ENCODE results near the gene ADPRH. TPM values are rescaled to one million over a fixed set of nuclear protein-coding genes. Genes with fewer than 3 reads are reported as not detected.

The ADPRH gene
- total RNA-seq, 4 donors from 2014 or later, result 10.4 to 17.8 (median 14.1) TPM

DNA sequence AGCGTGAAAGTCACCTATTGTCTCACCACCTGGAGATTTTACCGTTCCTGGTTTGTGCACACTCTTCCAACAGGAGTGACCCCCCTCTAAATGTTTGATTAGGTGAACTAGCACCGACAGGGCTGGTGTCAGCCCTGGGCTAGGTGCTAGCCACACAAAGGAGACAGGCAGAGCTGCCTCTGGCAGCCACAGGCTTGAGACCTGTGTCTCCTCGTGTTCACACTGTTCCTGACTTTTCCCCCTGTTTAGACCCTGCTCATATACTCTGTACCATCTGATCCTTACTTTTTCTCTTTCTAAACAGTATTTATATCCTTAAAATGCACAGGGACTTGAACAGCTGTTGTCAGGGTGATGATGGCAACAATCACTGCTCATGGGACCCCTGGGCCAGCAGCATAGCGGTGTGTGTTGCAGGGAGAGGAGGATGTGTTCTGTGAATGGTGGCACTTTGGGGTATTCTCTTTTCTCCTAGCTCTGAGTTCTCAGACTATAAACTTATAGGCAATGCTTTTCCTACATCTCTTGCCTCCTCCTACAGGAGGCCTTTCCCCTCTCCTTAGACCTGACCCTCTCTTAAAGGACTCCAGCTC, 25.4 kb upstream of the ADPRH start:
- intact Hi-C loops (cut with DNase I), result no loop called here
- no peaks in the 10 kb centered on the region for H3K9me3 ChIP-seq
- WGBS, result 60% methylated on average over 5 of the region's 5 CpGs
- H3K27ac ChIP-seq (replicated peaks in 1 of 4), result no peak overlapping the region
- H3K27me3 ChIP-seq, result no peaks in the 10 kb centered on the region
- no peaks in the 10 kb centered on the region for H3K4me1 ChIP-seq
- DNase-seq (ENCODE audit: extremely low spot score), result no peak
- H3K36me3 ChIP-seq, result no peaks in the 10 kb centered on the region
- H3K4me3 ChIP-seq, result no peak overlapping the region
- TF ChIP-seq CTCF (IDR thresholded peaks at IDR 0.05) (no peak), POLR2A (IDR thresholded peaks at IDR 0.05; ENCODE audit: low read depth) (no peak), EP300 (IDR thresholded peaks at IDR 0.05) (no peak)

DNA sequence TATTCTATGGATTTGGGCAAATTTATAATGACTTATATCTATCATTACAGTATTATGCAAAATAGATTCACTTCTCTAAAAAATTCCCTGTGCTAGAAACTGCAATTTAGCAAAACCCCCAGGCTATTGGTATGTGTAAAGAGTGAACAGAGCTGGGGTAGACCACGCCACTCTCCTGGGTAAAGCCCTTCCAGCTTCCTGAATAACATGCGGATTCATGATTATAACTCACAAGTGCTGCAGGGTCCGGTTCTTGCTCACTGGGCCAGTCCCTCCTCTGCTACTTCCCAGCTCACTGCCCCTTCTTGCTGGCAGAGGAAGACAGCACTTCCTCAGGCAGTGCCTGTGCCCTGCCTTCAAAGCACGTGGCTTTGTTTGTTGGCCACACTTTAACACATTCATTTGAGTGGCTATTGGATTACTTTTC, 24.0 kb upstream of the ADPRH start:
- Histone ChIP-seq H3K4me3 (no peak overlapping the region), H3K4me1 (no peaks in the 10 kb centered on the region), H3K36me3 (no peaks in the 10 kb centered on the region), H3K27me3 (no peaks in the 10 kb centered on the region), H3K27ac (replicated peaks in 1 of 4) (no peak overlapping the region), H3K9me3 (no peaks in the 10 kb centered on the region)
- WGBS, result 45% methylated on average over 4 of the region's 4 CpGs
- DNase-seq (ENCODE audit: extremely low spot score), result no peak
- no peak for TF ChIP-seq EP300 (IDR thresholded peaks at IDR 0.05)
- TF ChIP-seq POLR2AphosphoS5 (IDR thresholded peaks at IDR 0.05), result peak in 1 of 2 donors; percentile 10
- intact Hi-C loops (cut with DNase I), result no loop called here

DNA sequence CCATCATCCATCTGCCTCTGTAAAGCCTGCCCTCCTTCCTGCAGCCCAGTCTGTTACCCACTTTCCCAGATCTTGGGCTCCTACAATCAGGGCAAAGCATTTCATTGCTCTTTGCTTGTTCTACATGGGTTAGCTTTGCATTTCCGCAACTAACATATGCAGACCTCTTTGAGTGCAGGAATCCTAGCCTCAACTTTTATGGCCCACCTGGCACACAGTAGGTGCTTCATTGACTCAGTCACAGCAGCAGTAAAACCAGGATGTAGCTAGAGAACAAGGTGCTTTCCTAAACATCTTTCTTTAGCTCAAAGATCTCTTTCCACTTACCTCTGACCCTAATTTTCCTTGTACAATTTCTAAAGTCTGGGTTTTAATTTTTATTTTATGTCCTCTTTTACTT, 23.4 kb upstream of the ADPRH start:
- no peaks in the 10 kb centered on the region for H3K27me3 ChIP-seq
- no CpG with 5 or more reads among the region's 1 CpG for WGBS
- no peak overlapping the region for H3K4me3 ChIP-seq
- no peaks in the 10 kb centered on the region for H3K4me1 ChIP-seq
- H3K36me3 ChIP-seq, result no peaks in the 10 kb centered on the region
- H3K9me3 ChIP-seq, result no peaks in the 10 kb centered on the region
- no peak overlapping the region for H3K27ac ChIP-seq (replicated peaks in 1 of 4)
- no peak for DNase-seq (ENCODE audit: extremely low spot score)
- intact Hi-C loops (cut with DNase I), result no loop called here
- TF ChIP-seq POLR2A (IDR thresholded peaks at IDR 0.05; ENCODE audit: low read depth) (no peak), POLR2AphosphoS5 (IDR thresholded peaks at IDR 0.05) (no peak), CTCF (IDR thresholded peaks at IDR 0.05) (no peak), EP300 (IDR thresholded peaks at IDR 0.05) (no peak)

DNA sequence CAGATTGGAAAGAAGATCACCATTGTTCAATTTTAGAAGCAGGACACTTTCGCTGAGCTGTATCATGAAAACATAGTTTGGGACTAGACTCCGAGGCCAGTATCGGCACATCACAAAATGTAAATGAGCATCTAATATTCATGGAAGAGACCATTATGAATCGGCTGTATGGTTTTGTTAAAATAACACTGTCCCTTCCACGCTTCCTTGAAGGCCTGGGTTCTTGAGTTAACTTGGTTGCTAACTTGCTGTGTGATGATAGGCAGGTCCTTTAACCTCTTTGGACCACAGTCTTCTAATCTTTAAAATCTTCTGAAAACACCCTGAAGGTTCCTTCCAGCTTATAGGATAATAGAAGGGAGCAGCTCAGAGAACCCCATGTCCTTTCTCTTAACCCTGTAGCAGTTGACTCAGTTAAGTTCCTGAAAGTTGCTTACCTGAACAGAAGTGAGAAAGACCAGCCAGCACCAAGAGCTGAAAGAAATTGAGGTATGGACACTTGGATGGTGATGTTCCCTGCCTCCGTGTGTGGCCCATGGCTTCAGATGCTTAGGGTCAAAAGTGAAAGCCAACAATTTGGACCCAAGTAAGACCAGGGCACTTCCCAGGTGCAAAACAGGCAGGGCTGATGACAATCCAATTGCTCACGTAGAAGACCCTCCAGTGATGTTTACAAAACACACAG, 22.0 kb upstream of the ADPRH start:
- intact Hi-C loops (cut with DNase I), result no loop called here
- DNase-seq (ENCODE audit: extremely low spot score), result no peak
- Histone ChIP-seq H3K4me1 (peaks cover 0 to 2% (median 0%) of the 10 kb centered on the region in 4 donors), H3K27ac (replicated peaks in 1 of 4) (no peak overlapping the region), H3K27me3 (no peaks in the 10 kb centered on the region), H3K9me3 (no peaks in the 10 kb centered on the region), H3K36me3 (no peaks in the 10 kb centered on the region), H3K4me3 (no peak overlapping the region)
- no peak for TF ChIP-seq POLR2AphosphoS5 (IDR thresholded peaks at IDR 0.05)
- TF ChIP-seq EP300 (IDR thresholded peaks at IDR 0.05), result no peak
- WGBS, result 96% methylated on average over 7 of the region's 7 CpGs

DNA sequence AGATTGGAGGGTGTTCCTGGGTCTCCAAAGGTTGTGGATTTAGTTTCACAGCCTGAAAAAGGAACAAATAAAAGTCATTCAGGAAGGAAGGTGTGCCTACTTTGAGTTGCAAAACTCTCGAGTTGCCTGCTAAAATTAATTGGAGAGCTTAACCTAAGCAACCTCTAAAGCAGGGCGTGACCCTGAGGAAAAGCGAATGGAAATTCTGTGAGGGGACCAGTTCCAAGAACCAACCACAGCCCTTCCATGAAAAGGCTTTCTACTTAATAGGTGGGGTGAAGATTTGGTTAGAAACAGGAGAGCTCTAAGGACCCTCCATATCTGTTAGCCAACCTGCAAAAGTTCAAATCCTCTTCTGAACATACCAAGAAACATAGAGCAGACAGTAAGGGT, 21.4 kb upstream of the ADPRH start:
- intact Hi-C loops (cut with DNase I), result no loop called here
- TF ChIP-seq POLR2AphosphoS5 (IDR thresholded peaks at IDR 0.05), result no peak
- TF ChIP-seq POLR2A (IDR thresholded peaks at IDR 0.05; ENCODE audit: low read depth), result no peak
- TF ChIP-seq EP300 (IDR thresholded peaks at IDR 0.05), result no peak
- no peak for TF ChIP-seq CTCF (IDR thresholded peaks at IDR 0.05)
- no peaks in the 10 kb centered on the region for H3K9me3 ChIP-seq
- no peaks in the 10 kb centered on the region for H3K36me3 ChIP-seq
- WGBS, result 78% methylated on average over 3 of the region's 3 CpGs
- H3K4me1 ChIP-seq, result peaks cover 0 to 5% (median 0%) of the 10 kb centered on the region in 4 donors
- H3K4me3 ChIP-seq, result no peak overlapping the region
- no peaks in the 10 kb centered on the region for H3K27me3 ChIP-seq
- H3K27ac ChIP-seq (replicated peaks in 1 of 4), result no peak overlapping the region
- no peak for DNase-seq (ENCODE audit: extremely low spot score)

All from esophagus muscularis mucosa (tissue), 4 donors.